Ovary (tissue), 9 donors: Measurements from ENCODE around the gene PRKCE. TPM values are rescaled to one million over a fixed set of nuclear protein-coding genes. Genes with fewer than 3 reads are reported as not detected.

Experiments used
- DNase-seq, 5 donors: peaks; one replicate each; pipeline ENCODE4 v3.0.0-alpha.2; 2019 to 2020
- H3K27ac ChIP-seq, 2 donors: fragments of 200-600 bp; one replicate each; pipeline versions ENCODE4 v1.5.1 to v1.8.0; 2019 to 2022
- H3K27me3 ChIP-seq: fragments of 200-600 bp; one replicate; pipeline ENCODE4 v1.8.0; 2022
- H3K36me3 ChIP-seq: fragments of 200-600 bp; sonication (generic); one replicate; pipeline ENCODE4 v1.5.1; 2019
- H3K4me1 ChIP-seq: one replicate; pipeline ENCODE4 v1.8.1; 2013; ENCODE audit warnings: mild to moderate bottlenecking, moderate library complexity; ENCODE audit not compliant: insufficient read depth
- H3K4me3 ChIP-seq: fragments of 200-600 bp; sonication (generic); one replicate; pipeline ENCODE4 v1.5.1; 2017
- H3K9me3 ChIP-seq, 2 donors: fragments of 200-600 bp in 1 of 2; sonication (generic) in 1 of 2; one replicate each; pipeline versions ENCODE4 v1.5.1 to v1.8.1; 2013 to 2019; ENCODE audit warnings: mild to moderate bottlenecking in 1 of 2, moderate library complexity in 1 of 2
- CTCF ChIP-seq, 3 donors: fragments of 450-650 bp in 2 of 3; fragments of 200-600 bp in 1 of 3; IDR thresholded peaks; one replicate each; pipeline versions ENCODE4 v1.5.1 to v1.8.0; 2016 to 2022; ENCODE audit warnings: antibody characterized with exemption in 3 of 3, mild to moderate bottlenecking in 1 of 3
- EP300 ChIP-seq: sonication (generic); formaldehyde crosslinking; IDR thresholded peaks from one replicate; pipeline ENCODE4 v1.6.1; 2017; ENCODE audit warnings: antibody characterized with exemption
- POLR2A ChIP-seq: fragments of 450-650 bp; IDR thresholded peaks from one replicate; pipeline ENCODE4 v1.6.1; 2017; ENCODE audit warnings: antibody characterized with exemption, mild to moderate bottlenecking, moderate library complexity
- WGBS, 3 donors: extraction: QIAGEN DNeasy Blood & Tissue Kit in 1 of 3; methylation state at CpG; one replicate each; pipeline versions ENCODE4 v1.1.5 to v1.1.7; 2013 to 2017; 5-methylcytosine and 5-hydroxymethylcytosine counted together
- intact Hi-C, 4 donors: fragments of 100-400 bp; cut with DNase I; formaldehyde crosslinking; loops; one replicate each; pipeline versions ENCODE4 v1.11.0 to v1.15.1; 2022 to 2023
- polyA plus RNA-seq, 2 donors: library from polyadenylated mRNA; stranded (reverse); fragments of 200-250 nt in 1 of 2; fragments of 350-450 nt in 1 of 2; fragmentation: Illumina TruSeq in 1 of 2; extraction: RNeasy Lipid Tissue Mini Kit (QIAGEN cat#74804) in 1 of 2; gene quantifications; one replicate each; pipeline ENCODE4 v1.2.3, GENCODE V29; 2013 to 2014
- total RNA-seq, 7 donors: library from RNA; depleted of rRNA in 2 of 7; stranded (reverse); fragments of >200 nt in 2 of 7; fragmentation: NEBNext Ultra II Directional in 3 of 7; extraction: Animal tissue kit (Norgen Biotek cat#: 25700) in 3 of 7; gene quantifications; one replicate each; pipeline versions ENCODE4 v1.1.0 to v1.2.4, GENCODE V29; 2016 to 2023
- donor health status: DM: no; HTN: no; CAD: no; lungs with moderate emphysema.
- donor health status: DM: no; HTN: no; CAD: no.
- donor health status: Bipolar disorder and iron deficiency.
- donor health status: DM: yes; HTN: yes; CAD: no.
- donor health status: DM: no; HTN: no; CAD: no.
- donor health status: DM: yes; HTN: yes; CAD: no.

The PRKCE gene
- total and polyA plus RNA-seq, 9 donors = 3.1 to 22.8 (median 12.8) TPM

GRCh38 chr2:45607701-45608100 lies 43.8 kb upstream of the PRKCE start:
- no peaks in the 10 kb centered on the region for H3K36me3 ChIP-seq
- no peaks in the 10 kb centered on the region for H3K4me1 ChIP-seq
- intact Hi-C loops = no loop called here
- 73 to 76% (median 75%) methylated on average over 1 of the region's 1 CpG for WGBS, 3 donors
- no peaks in the 10 kb centered on the region for H3K9me3 ChIP-seq
- H3K4me3 ChIP-seq = no peak overlapping the region
- no peak for TF ChIP-seq POLR2A
- no peak for TF ChIP-seq EP300
- no peak for TF ChIP-seq CTCF (IDR thresholded peaks at IDR 0.05)
- no peak overlapping the region for H3K27ac ChIP-seq
- DNase-seq = no peak
- H3K27me3 ChIP-seq = no peaks in the 10 kb centered on the region

DNA sequence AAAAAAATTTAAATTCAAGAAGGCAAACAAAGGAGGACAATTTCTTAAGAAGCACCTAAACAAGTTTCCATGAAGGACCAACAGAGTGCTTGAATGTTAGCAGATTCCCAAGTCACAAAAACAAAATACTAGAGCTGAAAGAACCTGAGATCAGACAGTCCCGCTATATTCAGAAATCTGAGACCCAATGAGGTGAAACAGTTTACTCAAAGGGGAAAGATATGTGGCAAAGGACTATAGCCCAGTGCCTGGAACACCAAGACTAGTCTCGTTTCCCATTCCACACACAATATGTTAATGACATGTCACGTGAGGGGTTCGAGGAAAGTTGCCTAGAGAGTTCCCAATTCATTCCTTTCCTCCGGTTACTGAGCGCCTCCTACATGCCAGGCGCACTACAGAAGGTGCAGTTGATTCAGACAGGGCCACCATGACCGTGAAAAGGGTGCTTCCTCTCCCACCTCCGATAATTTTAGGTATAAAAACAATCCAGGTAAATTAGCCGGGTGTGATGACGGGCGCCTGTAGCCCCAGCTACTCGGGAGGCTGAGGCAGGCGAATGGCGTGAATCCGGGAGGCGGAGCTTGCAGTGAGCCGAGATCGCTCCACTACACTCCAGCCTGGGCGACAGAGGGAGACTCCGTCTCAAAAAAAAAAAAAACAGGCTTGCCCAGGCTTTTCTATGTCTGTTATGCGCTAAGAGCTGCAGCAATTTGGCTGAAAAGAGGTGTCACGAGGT lies 41.0 kb upstream of the PRKCE start:
- 1% methylated on average over 23 of the region's 23 CpGs for WGBS, 3 donors
- H3K4me1 ChIP-seq = no peaks in the 10 kb centered on the region
- H3K36me3 ChIP-seq = no peaks in the 10 kb centered on the region
- peak overlapping the region; percentile 69 to 75 for H3K27ac ChIP-seq
- DNase-seq = peak; percentile 32 to 51 (median 46)
- peak overlapping the region; percentile 85 for H3K4me3 ChIP-seq
- no peaks in the 10 kb centered on the region for H3K27me3 ChIP-seq
- H3K9me3 ChIP-seq = no peaks in the 10 kb centered on the region
- intact Hi-C loops = no loop called here
- no peak for TF ChIP-seq CTCF (IDR thresholded peaks at IDR 0.05)

- H3K27ac ChIP-seq = peak within 1 kb of the TSS; percentile 69 to 75
- H3K27me3 ChIP-seq = no peaks in the 10 kb centered on the region
- H3K9me3 ChIP-seq = no peaks in the 10 kb centered on the region
- no peaks in the 10 kb centered on the region for H3K4me1 ChIP-seq
- TF ChIP-seq EP300 (no peak), POLR2A (peak; percentile 57), CTCF (IDR thresholded peaks at IDR 0.05) (peak in 1 of 3 donors; percentile 22)
- H3K36me3 ChIP-seq = no peaks in the 10 kb centered on the region
- peak within 1 kb of the TSS; percentile 85 for H3K4me3 ChIP-seq
- WGBS, 3 donors = 2% methylated on average over 43 to 44 of the region's 44 CpGs
- DNase-seq = peak; percentile 92 to 96 (median 94)
- intact Hi-C loops = no loop called here
Observed at GRCh38 chr2:45611020-45611859, 40.2 kb upstream of the PRKCE start, which contains the start of gene SRBD1. Gene SRBD1, minus strand, starts transcription at chr2:45611267. Its CDS starts 5,826 bp downstream, at chr2:45605441.

DNA sequence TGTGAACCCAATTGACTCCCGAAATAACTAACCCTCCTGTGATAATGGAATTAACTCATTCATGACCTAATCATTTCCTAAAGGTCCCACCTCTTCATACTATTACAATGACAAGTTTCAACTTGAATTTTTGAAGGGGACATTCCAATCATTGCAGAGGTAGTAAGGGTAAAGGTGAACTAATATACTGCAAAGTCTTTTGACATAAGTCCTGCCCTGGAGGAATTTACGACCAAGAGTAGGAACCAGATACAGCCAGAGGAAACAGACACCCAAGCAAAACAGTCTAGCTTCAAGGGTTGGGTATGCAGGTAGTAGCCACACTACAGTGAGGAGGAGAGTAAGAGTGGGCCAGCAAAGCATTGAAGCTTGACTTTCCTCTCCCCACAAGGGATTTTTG lies 39.2 kb upstream of the PRKCE start:
- DNase-seq = no peak
- no peaks in the 10 kb centered on the region for H3K4me1 ChIP-seq
- TF ChIP-seq EP300 (no peak), POLR2A (no peak), CTCF (IDR thresholded peaks at IDR 0.05) (no peak)
- H3K9me3 ChIP-seq = no peaks in the 10 kb centered on the region
- H3K27ac ChIP-seq = no peak overlapping the region
- WGBS, 3 donors = 73 to 75% (median 74%) methylated on average over 2 of the region's 2 CpGs
- no peaks in the 10 kb centered on the region for H3K27me3 ChIP-seq
- intact Hi-C loops = no loop called here
- no peak overlapping the region for H3K4me3 ChIP-seq
- no peaks in the 10 kb centered on the region for H3K36me3 ChIP-seq
